ENCODE data around the gene KIF5B. TPM values are rescaled to one million over a fixed set of nuclear protein-coding genes. Genes with fewer than 3 reads are reported as not detected.

The KIF5B gene
- total RNA-seq, 4 donors from 2014 or later = 83.6 to 115 (median 92.1) TPM

DNA sequence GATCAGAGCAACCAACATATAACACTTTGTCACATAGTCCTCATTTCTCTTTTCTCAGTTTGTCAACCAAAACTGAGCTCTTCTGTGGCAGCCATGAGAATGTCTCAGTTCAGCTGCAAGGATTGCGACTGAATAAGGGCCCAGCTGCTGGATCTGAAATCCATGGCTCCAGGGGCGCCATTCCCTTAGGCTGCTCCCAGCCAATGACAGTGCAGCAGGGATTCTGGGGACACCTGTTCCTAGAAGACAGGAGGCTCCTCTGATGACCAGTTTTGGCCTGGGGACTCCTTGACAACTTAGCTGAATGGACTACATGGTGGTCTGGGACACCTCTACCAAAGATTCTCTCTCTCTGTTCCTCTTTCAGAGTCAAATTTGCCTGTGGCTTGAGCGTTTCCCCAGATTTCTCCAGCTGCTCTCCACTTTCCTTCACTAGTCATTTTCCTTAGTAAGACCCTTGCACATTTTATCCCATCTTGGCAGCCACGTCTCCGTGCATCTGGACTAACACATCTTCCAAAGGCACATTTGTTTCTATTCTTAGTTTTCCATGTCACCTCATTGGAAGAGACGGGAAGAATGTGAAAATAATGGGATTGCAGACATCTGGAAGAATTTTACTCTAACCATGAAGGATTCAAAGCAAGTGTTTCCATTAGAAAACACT lies 28.1 kb upstream of the KIF5B start:
- 85 to 90% methylated on average over 6 of the region's 6 CpGs for WGBS, 2 donors

DNA sequence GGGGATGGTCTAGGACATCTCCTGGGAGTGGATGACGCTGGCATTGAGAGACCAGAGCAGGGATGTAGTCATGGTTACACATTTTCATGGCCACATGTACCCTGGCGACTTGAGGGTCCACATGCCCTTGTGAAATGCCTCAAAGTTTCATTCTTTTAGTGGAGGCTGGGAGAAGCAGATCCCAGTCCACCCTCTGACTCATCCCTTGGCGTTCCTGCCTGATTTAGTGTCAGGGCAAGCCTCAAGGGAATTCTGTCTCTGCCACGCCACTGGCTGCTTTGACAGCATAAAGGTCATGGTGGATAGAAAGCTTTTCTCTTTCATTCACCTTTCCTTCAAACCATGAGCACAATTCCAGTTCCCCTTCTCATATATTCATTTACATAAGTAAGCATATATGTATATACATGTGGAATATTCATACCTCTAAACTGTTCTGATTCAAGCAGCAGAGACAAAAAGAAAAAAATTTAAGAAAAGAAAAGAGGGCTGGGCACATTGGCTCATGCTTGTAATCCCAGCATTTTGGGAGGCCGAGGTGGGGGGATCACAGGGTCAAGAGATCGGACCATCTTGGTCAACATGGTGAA lies 21.8 kb upstream of the KIF5B start:
- Histone ChIP-seq H3K36me3 (no peaks in the 10 kb centered on the region), H3K27me3 (no peaks in the 10 kb centered on the region), H3K4me3 (replicated peaks in 1 of 3) (no peak overlapping the region), H3K27ac (no peak overlapping the region), H3K9me3 (no peaks in the 10 kb centered on the region), H3K4me1 (no peaks in the 10 kb centered on the region)
- intact Hi-C loops (cut with DNase I) = no loop called here
- 74 to 78% methylated on average over 6 of the region's 6 CpGs for WGBS, 2 donors
- TF ChIP-seq, protein P1, sequence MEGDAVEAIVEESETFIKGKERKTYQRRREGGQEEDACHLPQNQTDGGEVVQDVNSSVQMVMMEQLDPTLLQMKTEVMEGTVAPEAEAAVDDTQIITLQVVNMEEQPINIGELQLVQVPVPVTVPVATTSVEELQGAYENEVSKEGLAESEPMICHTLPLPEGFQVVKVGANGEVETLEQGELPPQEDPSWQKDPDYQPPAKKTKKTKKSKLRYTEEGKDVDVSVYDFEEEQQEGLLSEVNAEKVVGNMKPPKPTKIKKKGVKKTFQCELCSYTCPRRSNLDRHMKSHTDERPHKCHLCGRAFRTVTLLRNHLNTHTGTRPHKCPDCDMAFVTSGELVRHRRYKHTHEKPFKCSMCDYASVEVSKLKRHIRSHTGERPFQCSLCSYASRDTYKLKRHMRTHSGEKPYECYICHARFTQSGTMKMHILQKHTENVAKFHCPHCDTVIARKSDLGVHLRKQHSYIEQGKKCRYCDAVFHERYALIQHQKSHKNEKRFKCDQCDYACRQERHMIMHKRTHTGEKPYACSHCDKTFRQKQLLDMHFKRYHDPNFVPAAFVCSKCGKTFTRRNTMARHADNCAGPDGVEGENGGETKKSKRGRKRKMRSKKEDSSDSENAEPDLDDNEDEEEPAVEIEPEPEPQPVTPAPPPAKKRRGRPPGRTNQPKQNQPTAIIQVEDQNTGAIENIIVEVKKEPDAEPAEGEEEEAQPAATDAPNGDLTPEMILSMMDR (IDR thresholded peaks at IDR 0.05) = no peak
- no peak for TF ChIP-seq POLR2A (IDR thresholded peaks at IDR 0.05)
- no peak for DNase-seq

More for the DNA sequence above, 28.1 kb upstream of the KIF5B start:
- Histone ChIP-seq H3K4me1 (no peaks in the 10 kb centered on the region), H3K4me3 (replicated peaks in 1 of 3) (no peak overlapping the region), H3K27ac (no peak overlapping the region), H3K27me3 (no peaks in the 10 kb centered on the region), H3K9me3 (no peaks in the 10 kb centered on the region), H3K36me3 (no peaks in the 10 kb centered on the region)
- DNase-seq = no peak
- TF ChIP-seq, protein P1 (IDR thresholded peaks at IDR 0.05) = no peak
- TF ChIP-seq POLR2A (IDR thresholded peaks at IDR 0.05) = no peak
- intact Hi-C loops (cut with DNase I) = no loop called here

GRCh38 chr10:32073659-32074058 lies 17.4 kb upstream of the KIF5B start:
- no peak for DNase-seq
- intact Hi-C loops (cut with DNase I) = no loop called here
- Histone ChIP-seq H3K9me3 (no peaks in the 10 kb centered on the region), H3K27me3 (no peaks in the 10 kb centered on the region), H3K4me3 (replicated peaks in 1 of 3) (no peak overlapping the region), H3K36me3 (no peaks in the 10 kb centered on the region), H3K4me1 (no peaks in the 10 kb centered on the region), H3K27ac (no peak overlapping the region)
- WGBS, 2 donors = 97 to 100% methylated on average over 1 of the region's 1 CpG
- TF ChIP-seq, protein P1 (IDR thresholded peaks at IDR 0.05) = no peak
- TF ChIP-seq POLR2A (IDR thresholded peaks at IDR 0.05) = no peak

GRCh38 chr10:32073128-32073527 lies 16.9 kb upstream of the KIF5B start:
- DNase-seq = no peak
- H3K27ac ChIP-seq = no peak overlapping the region
- H3K9me3 ChIP-seq = no peaks in the 10 kb centered on the region
- 96% methylated on average over 5 of the region's 5 CpGs for WGBS, 2 donors
- no peak overlapping the region for H3K4me3 ChIP-seq (replicated peaks in 1 of 3)
- TF ChIP-seq, protein P1 (IDR thresholded peaks at IDR 0.05) = no peak
- TF ChIP-seq POLR2A (IDR thresholded peaks at IDR 0.05) = no peak
- no peaks in the 10 kb centered on the region for H3K4me1 ChIP-seq
- intact Hi-C loops (cut with DNase I) = no loop called here
- no peaks in the 10 kb centered on the region for H3K27me3 ChIP-seq
- no peaks in the 10 kb centered on the region for H3K36me3 ChIP-seq

DNA sequence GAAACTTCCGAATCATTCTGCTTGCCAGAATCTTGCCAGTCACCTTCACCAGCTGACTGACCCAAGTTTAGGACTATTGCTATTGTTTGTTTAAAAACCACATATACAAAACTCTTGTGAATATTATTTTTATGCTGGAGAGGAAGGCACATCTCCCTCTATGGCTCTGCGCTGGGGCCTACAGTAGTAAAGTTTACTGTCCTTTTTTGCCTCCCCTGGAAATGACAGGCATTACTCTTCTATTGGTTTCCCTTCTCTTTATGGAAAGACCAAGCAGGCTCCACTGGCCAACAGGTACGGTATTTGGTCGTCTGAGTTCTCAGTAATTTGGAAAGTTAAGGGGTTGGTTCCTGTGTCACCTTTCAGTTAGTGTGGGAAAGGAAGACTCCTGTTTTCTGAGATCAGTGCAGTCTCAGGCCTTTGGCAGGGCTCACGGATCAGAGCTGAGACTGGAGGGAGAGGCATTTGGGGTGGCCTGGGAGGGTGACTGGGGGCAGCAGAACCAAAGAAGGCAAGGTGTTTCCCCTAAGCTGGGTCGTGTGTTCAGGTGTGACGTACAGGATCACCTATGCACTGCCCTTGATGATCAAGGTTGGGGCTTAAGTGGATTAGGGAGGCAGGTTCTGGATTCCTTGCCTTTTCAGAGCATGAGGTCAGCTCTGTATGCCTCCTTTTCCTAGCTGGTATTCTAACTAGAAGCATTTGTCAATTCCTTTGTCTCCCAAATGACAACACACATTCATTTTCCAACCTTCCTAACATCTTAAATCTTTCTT lies 16.0 kb upstream of the KIF5B start:
- TF ChIP-seq, protein P1 (IDR thresholded peaks at IDR 0.05) = no peak
- no peak for TF ChIP-seq POLR2A (IDR thresholded peaks at IDR 0.05)
- no peak overlapping the region for H3K4me3 ChIP-seq (replicated peaks in 1 of 3)
- DNase-seq = no peak
- no peaks in the 10 kb centered on the region for H3K36me3 ChIP-seq
- no peak overlapping the region for H3K27ac ChIP-seq
- H3K27me3 ChIP-seq = no peaks in the 10 kb centered on the region
- H3K9me3 ChIP-seq = no peaks in the 10 kb centered on the region
- intact Hi-C loops (cut with DNase I) = no loop called here
- WGBS, 2 donors = 79 to 80% methylated on average over 7 of the region's 7 CpGs
- no peaks in the 10 kb centered on the region for H3K4me1 ChIP-seq

Data from thyroid gland (tissue), 4 donors.